Neural cell (in vitro differentiated cells): ENCODE measurements around the gene PPP1R13B. TPM values are rescaled to one million over a fixed set of nuclear protein-coding genes. Genes with fewer than 3 reads are reported as not detected.

Experiments used
- H2AFZ ChIP-seq: fragments of 200-600, 300-800 bp; sonication (generic), shearing (Covaris generic); 2 replicates; pipeline ENCODE4 v1.6.0; 2014; ENCODE audit warnings: low read depth, mild to moderate bottlenecking, antibody characterized with exemption, low read length, moderate library complexity
- H3F3A ChIP-seq: fragments of 200-600 bp; shearing (Covaris generic); 2 replicates; pipeline ENCODE4 v1.6.1; 2016; ENCODE audit warnings: mild to moderate bottlenecking, moderate library complexity, mixed read lengths, antibody characterized with exemption, low read length; ENCODE audit not compliant: insufficient read depth, poor library complexity, severe bottlenecking
- H3K27ac ChIP-seq: fragments of 200-600, 300-800 bp; sonication (generic), shearing (Covaris generic); 2 replicates; pipeline ENCODE4 v1.5.1; 2014; ENCODE audit warnings: mild to moderate bottlenecking, low read length, moderate library complexity
- H3K27me3 ChIP-seq: fragments of 300-800, 200-600 bp; sonication (generic), shearing (Covaris generic); 2 replicates; pipeline ENCODE4 v1.6.0; 2014; ENCODE audit warnings: mild to moderate bottlenecking, low read depth, low read length, moderate library complexity; ENCODE audit not compliant: insufficient read depth
- H3K36me3 ChIP-seq: fragments of 300-800, 200-600 bp; sonication (generic), shearing (Covaris generic); 2 replicates; pipeline ENCODE4 v1.5.1; 2014; ENCODE audit warnings: mild to moderate bottlenecking, antibody characterized with exemption, low read length, moderate library complexity; ENCODE audit not compliant: insufficient read depth
- H3K4me2 ChIP-seq: fragments of 300-800, 200-600 bp; sonication (generic), shearing (Covaris generic); 2 replicates; pipeline ENCODE4 v1.6.0; 2014; ENCODE audit warnings: mild to moderate bottlenecking, low read length
- H3K4me3 ChIP-seq: fragments of 300-800, 200-600 bp; sonication (generic), shearing (Covaris generic); 2 replicates; pipeline ENCODE4 v1.5.1; 2014; ENCODE audit warnings: mild to moderate bottlenecking, low read length, moderate library complexity
- H3K79me2 ChIP-seq: fragments of 200-600 bp; shearing (Covaris generic); replicated peaks from 2 replicates; pipeline ENCODE4 v1.6.0; 2014; ENCODE audit warnings: mild to moderate bottlenecking, low read length, moderate library complexity; ENCODE audit not compliant: insufficient read depth
- H3K9ac ChIP-seq: fragments of 300-800, 200-600 bp; sonication (generic), shearing (Covaris generic); 2 replicates; pipeline ENCODE4 v1.6.1; 2016; ENCODE audit warnings: mild to moderate bottlenecking, low read length, mixed read lengths
- H3K9me2 ChIP-seq: fragments of 200-600 bp; shearing (Covaris generic); 2 replicates; pipeline ENCODE4 v1.6.1; 2016; ENCODE audit warnings: mild to moderate bottlenecking, low read length, mixed read lengths; ENCODE audit not compliant: insufficient read depth
- H3K9me3 ChIP-seq: fragments of 200-600, 300-800 bp; sonication (generic), shearing (Covaris generic); 2 replicates; pipeline ENCODE4 v1.6.1; 2016; ENCODE audit warnings: mild to moderate bottlenecking, mixed run types, low read length, moderate library complexity, mixed read lengths
- H4K20me1 ChIP-seq: fragments of 200-600 bp; shearing (Covaris generic); 2 replicates; pipeline ENCODE4 v1.6.1; 2016; ENCODE audit warnings: mild to moderate bottlenecking, mixed run types; ENCODE audit not compliant: insufficient read depth
- EP300 ChIP-seq: fragments of 450-650 bp; conservative IDR thresholded peaks from 2 replicates; pipeline ENCODE4 v1.6.1; 2014; ENCODE audit warnings: antibody characterized with exemption, mild to moderate bottlenecking, moderate library complexity; ENCODE audit not compliant: poor library complexity, severe bottlenecking
- EZH2 ChIP-seq: fragments of 200-600, 300-800 bp; shearing (Covaris generic), sonication (generic); IDR thresholded peaks from 2 replicates; pipeline ENCODE4 v1.6.1; 2014; ENCODE audit warnings: antibody characterized with exemption, low read length, borderline replicate concordance, mild to moderate bottlenecking; ENCODE audit not compliant: insufficient read depth, poor library complexity, severe bottlenecking
- MXI1 ChIP-seq: fragments of 450-650 bp; conservative IDR thresholded peaks from 2 replicates; pipeline ENCODE4 v1.6.1; 2014; ENCODE audit warnings: antibody characterized with exemption, mild to moderate bottlenecking; ENCODE audit not compliant: poor library complexity, severe bottlenecking
- POLR2AphosphoS5 ChIP-seq: IDR thresholded peaks from 2 replicates; pipeline ENCODE4 v1.6.1; 2012
- RAD21 ChIP-seq: fragments of 450-650 bp; conservative IDR thresholded peaks from 2 replicates; pipeline ENCODE4 v1.6.1; 2014; ENCODE audit warnings: antibody characterized with exemption, mild to moderate bottlenecking, moderate library complexity
- REST ChIP-seq: IDR thresholded peaks from 2 replicates; pipeline ENCODE4 v1.6.1; 2012; ENCODE audit warnings: borderline replicate concordance
- SMC3 ChIP-seq: fragments of 450-650 bp; conservative IDR thresholded peaks from 2 replicates; pipeline ENCODE4 v1.6.1; 2014; ENCODE audit warnings: antibody characterized with exemption, mild to moderate bottlenecking, moderate library complexity; ENCODE audit not compliant: poor library complexity
- TAF1 ChIP-seq: IDR thresholded peaks from 2 replicates; pipeline ENCODE4 v1.6.1; 2012; ENCODE audit warnings: low read depth
- polyA plus RNA-seq: library from polyadenylated mRNA; depleted of rRNA; stranded (reverse); fragments of >200 nt; gene quantifications from 2 replicates; pipeline ENCODE4 v1.2.3, GENCODE V29; 2014
- TF ChIP-seq, protein P1 (sequence below): fragments of 450-650 bp; IDR thresholded peaks from 2 replicates; pipeline ENCODE4 v1.5.1; 2014; ENCODE audit warnings: antibody characterized with exemption, mild to moderate bottlenecking, moderate library complexity; ENCODE audit not compliant: poor library complexity, severe bottlenecking

The PPP1R13B gene
- polyA plus RNA-seq, 1 donor from 2014 or later, result 8.2 TPM

- Histone ChIP-seq H3K27me3 (no peaks in the 10 kb centered on the region), H3K4me2 (no peak overlapping the region), H3K36me3 (peaks cover 7% of the 10 kb centered on the region), H4K20me1 (peaks cover 3% of the 10 kb centered on the region), H3K4me3 (no peak overlapping the region), H3K9me3 (no peaks in the 10 kb centered on the region), H3K9ac (no peak overlapping the region), H3K79me2 (peaks cover 3% of the 10 kb centered on the region), H3K27ac (no peak overlapping the region), H3F3A (no peaks in the 10 kb centered on the region), H2AFZ (no peak overlapping the region), H3K9me2 (no peaks in the 10 kb centered on the region)
- TF ChIP-seq SMC3, result no peak
- no peak for TF ChIP-seq EZH2
- no peak for TF ChIP-seq MXI1
- no peak for TF ChIP-seq REST
- no peak for TF ChIP-seq EP300
- TF ChIP-seq POLR2AphosphoS5, result no peak
- TF ChIP-seq RAD21, result no peak
- TF ChIP-seq, protein P1, sequence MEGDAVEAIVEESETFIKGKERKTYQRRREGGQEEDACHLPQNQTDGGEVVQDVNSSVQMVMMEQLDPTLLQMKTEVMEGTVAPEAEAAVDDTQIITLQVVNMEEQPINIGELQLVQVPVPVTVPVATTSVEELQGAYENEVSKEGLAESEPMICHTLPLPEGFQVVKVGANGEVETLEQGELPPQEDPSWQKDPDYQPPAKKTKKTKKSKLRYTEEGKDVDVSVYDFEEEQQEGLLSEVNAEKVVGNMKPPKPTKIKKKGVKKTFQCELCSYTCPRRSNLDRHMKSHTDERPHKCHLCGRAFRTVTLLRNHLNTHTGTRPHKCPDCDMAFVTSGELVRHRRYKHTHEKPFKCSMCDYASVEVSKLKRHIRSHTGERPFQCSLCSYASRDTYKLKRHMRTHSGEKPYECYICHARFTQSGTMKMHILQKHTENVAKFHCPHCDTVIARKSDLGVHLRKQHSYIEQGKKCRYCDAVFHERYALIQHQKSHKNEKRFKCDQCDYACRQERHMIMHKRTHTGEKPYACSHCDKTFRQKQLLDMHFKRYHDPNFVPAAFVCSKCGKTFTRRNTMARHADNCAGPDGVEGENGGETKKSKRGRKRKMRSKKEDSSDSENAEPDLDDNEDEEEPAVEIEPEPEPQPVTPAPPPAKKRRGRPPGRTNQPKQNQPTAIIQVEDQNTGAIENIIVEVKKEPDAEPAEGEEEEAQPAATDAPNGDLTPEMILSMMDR, result no peak
- no peak for TF ChIP-seq TAF1
These were observed 152.8 kb downstream of the PPP1R13B start for GRCh38 chr14:103694572-103695026.

DNA sequence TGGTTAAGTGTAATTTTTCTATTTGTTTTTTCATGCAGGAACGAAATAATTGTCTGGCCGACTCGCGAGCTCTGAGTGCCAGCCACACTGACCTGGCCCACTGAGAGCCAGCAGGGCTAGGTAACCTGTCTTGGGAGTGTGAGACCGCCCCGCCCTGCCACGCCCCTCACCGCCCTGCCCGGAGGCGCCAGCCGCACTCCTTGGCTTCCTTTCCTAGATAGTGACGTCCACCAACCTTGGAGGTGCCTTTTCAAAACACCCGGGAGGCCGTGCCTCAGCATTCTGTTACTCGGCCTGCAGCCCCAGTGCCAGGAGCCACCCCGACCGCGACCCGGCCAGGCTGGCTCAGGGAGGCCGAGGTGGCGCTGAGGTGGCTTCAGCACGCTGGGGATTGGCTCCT, 153.9 kb downstream of the PPP1R13B start:
- Histone ChIP-seq H3K79me2 (peaks cover 3% of the 10 kb centered on the region), H3K27ac (no peak overlapping the region), H3K4me3 (no peak overlapping the region), H3K36me3 (peaks cover 7% of the 10 kb centered on the region), H3K9me2 (no peaks in the 10 kb centered on the region), H3K9ac (no peak overlapping the region), H3F3A (no peaks in the 10 kb centered on the region), H4K20me1 (peaks cover 3% of the 10 kb centered on the region), H3K4me2 (no peak overlapping the region), H3K9me3 (no peaks in the 10 kb centered on the region), H3K27me3 (no peaks in the 10 kb centered on the region), H2AFZ (no peak overlapping the region)
- no peak for TF ChIP-seq POLR2AphosphoS5

DNA sequence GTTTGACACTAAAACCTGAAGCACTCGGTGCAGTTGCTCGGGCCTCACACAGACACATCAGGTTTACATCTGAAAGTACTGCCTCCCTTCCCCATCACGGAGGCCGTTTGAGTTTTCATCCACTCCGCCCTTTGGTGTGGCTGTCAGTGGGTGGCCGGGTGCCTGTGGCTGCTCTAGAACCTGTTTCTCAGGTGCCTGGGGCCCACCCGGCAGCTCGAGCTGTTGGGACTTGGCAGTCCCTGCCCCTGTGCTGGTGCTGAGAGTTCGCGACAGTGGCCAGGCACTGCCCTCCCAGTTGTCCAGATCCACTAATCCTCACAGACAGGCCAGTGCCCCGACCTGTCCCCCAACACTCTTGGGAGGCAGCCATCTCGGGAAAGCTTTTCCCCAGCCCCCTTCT, 154.5 kb downstream of the PPP1R13B start:
- H3K4me2 ChIP-seq, result no peak overlapping the region
- H3K79me2 ChIP-seq, result peaks cover 3% of the 10 kb centered on the region
- TF ChIP-seq REST (no peak), SMC3 (no peak), TAF1 (no peak), MXI1 (no peak), RAD21 (no peak), POLR2AphosphoS5 (no peak), EZH2 (no peak), EP300 (no peak)
- TF ChIP-seq, protein P1, result no peak
- H3F3A ChIP-seq, result no peaks in the 10 kb centered on the region
- no peak overlapping the region for H3K4me3 ChIP-seq
- H4K20me1 ChIP-seq, result peaks cover 3% of the 10 kb centered on the region
- no peaks in the 10 kb centered on the region for H3K27me3 ChIP-seq
- no peak overlapping the region for H2AFZ ChIP-seq
- H3K36me3 ChIP-seq, result peaks cover 7% of the 10 kb centered on the region
- no peak overlapping the region for H3K27ac ChIP-seq
- no peak overlapping the region for H3K9ac ChIP-seq
- no peaks in the 10 kb centered on the region for H3K9me3 ChIP-seq
- no peaks in the 10 kb centered on the region for H3K9me2 ChIP-seq
